ENCODE results near the gene ARHGAP15. TPM values are rescaled to one million over a fixed set of nuclear protein-coding genes. Genes with fewer than 3 reads are reported as not detected.

Gene ARHGAP15
- total RNA-seq, 8 experiments from 2014 or later, result 0.29 to 1.3 (median 0.51) TPM; not detected in 2

DNA sequence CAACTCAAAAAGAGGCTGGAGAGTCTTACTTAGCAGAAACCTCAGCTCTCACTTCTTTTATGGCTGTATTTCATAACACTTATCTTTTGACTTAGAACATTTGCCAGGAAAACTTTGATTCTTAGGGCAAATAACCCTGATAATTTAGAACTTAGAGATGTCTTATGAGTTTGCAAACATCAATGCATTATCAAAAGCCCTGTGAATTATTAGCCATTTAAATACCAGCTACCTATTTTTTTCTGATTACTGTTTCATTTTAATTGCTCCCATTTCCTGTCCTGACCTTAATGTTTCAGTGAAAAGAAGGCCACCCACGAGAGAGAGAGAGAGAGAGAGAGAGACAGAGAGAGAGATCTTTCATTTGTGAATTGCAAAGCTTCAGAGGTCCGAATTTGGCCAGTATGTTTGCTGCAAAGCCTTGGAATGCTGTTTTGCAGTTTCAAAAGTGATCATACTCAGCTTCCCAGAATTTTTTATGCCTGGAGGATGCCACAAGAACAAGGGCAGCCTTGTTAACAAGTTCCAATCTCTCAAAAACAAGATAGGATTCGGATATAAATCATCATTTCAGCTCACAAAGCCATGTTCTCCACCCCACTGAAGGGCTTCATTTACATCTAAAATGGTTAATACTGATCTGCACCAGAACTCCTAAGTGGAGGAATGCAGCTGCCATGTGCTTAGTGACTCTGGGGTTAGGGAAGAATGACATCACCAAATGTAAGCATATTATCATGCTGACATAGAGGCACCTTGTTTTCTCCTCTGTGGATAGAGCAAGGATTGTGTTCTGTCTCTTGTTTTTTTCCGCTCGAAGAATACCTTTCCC lies 478.2 kb downstream of the ARHGAP15 start:
- in situ Hi-C loops (cut with MboI; ENCODE audit: low pct_unique_long_range_greater_than_20kb in 2 of 9, low sequenced_read_pairs in 9 of 9, unreplicated experiment in 9 of 9), result no loop called here
- WGBS, 10 experiments, result 0 to 52% (median 13%) methylated on average over 3 to 5 of the region's 5 CpGs; no CpG with 5 or more reads in 2 of the 10 experiments
- Histone ChIP-seq H3K4me1 (replicated peaks in 1 of 2) (peaks cover 20 to 31% of the 10 kb centered on the region in 2 donors), H3K27ac (peak overlapping the region in 1 of 2 donors; percentile 57), H3K4me3 (no peak overlapping the region)
- ATAC-seq (replicated peaks in 6 of 8), result peak; percentile 86 to 99 (median 98)

DNA sequence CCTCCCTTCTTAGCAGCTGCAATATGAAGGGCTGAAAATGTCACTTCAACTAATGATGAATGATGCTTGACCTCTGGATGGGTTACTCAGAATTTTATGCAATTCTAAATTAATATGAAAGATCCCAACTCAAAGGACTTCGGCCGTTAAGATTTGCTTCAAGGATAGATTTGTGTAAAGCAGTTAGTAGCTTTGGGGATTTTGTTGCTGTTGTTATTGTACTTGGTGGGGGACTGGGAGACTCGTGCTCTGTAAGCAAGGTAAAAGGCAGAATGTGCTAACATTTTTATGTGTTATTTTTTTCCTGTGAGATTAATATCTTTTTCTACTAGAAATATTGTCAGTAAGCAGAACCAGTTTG lies 478.8 kb downstream of the ARHGAP15 start:
- Histone ChIP-seq H3K27ac (peak overlapping the region in 1 of 2 donors; percentile 57), H3K4me1 (replicated peaks in 1 of 2) (peaks cover 20 to 30% of the 10 kb centered on the region in 2 donors), H3K4me3 (no peak overlapping the region)
- in situ Hi-C loops (cut with MboI; ENCODE audit: low pct_unique_long_range_greater_than_20kb in 2 of 9, low sequenced_read_pairs in 9 of 9, unreplicated experiment in 9 of 9), result no loop called here
- 6 to 74% (median 42%) methylated on average over 1 to 3 of the region's 3 CpGs; no CpG with 5 or more reads in 2 of the 10 experiments for WGBS, 10 experiments
- ATAC-seq (replicated peaks in 6 of 8), result peak in 5 of 8 experiments; percentile 21 to 52 (median 46)

DNA sequence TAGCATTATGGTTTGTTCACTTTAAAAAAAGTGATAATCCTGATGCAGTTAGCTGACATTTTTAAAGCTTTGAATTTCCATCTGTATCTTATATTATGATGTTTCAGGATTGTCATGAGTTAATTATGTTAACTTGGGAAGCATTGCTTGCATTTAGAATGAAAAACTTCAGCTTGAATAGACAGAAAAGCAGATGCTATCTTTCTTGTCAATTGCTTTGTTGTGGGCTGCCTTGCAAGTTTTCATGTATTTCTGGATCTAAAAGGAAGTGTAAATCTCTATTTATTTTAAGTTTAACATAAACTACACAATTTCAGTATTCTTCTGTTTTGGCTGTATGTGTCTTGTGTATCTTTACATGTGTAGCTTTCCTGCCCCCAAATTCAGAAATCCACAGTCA lies 479.5 kb downstream of the ARHGAP15 start:
- Histone ChIP-seq H3K4me3 (no peak overlapping the region), H3K4me1 (replicated peaks in 1 of 2) (peaks cover 17 to 25% of the 10 kb centered on the region in 2 donors), H3K27ac (no peak overlapping the region)
- ATAC-seq (replicated peaks in 6 of 8), result peak in 1 of 8 experiments; percentile 31
- in situ Hi-C loops (cut with MboI; ENCODE audit: low pct_unique_long_range_greater_than_20kb in 2 of 9, low sequenced_read_pairs in 9 of 9, unreplicated experiment in 9 of 9), result no loop called here

DNA sequence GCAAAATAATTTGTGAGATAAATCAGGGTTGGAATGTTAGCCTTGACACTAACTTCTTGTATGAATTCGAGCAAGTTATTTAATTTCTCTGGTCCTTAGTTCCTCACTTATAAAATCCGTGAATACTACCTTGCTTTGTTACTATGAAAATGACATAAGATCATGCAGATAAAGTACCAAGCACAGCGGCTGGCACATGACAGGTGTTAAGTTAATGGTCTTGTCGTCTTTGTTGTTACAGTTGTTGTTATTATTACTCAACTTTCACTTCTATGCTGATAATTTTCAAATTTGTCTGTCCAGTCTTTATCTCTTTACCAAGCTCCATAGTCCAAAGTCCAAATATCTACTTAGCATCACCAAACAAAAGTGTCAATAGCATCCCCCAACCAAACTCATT lies 482.1 kb downstream of the ARHGAP15 start:
- Histone ChIP-seq H3K4me3 (no peak overlapping the region), H3K27ac (no peak overlapping the region), H3K4me1 (replicated peaks in 1 of 2) (peaks cover 17 to 25% of the 10 kb centered on the region in 2 donors)
- no peak for ATAC-seq (replicated peaks in 6 of 8)
- 80 to 100% (median 91%) methylated on average over 1 to 4 of the region's 4 CpGs for WGBS, 10 experiments
- in situ Hi-C loops (cut with MboI; ENCODE audit: low pct_unique_long_range_greater_than_20kb in 2 of 9, low sequenced_read_pairs in 9 of 9, unreplicated experiment in 9 of 9), result no loop called here

DNA sequence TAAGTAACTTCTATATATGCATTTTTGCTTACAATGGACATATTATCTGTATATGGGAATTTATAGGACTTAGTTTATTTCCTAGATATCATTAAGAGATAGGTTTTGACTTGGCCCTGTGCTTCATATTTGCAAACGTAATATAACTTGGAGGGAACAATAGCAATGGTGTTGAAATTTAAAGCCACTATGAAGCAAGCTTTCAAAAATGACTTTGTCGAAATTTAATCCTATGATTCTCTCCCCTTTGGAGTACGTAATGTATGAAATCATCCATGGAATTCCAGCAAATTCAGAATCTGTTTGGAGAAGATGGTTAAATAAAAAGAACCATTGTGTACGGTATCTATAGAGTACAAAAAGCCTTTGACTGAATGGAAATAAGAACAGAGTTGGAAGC lies 486.3 kb downstream of the ARHGAP15 start:
- no peak overlapping the region for H3K27ac ChIP-seq
- no peaks in the 10 kb centered on the region for H3K4me1 ChIP-seq (replicated peaks in 1 of 2)
- in situ Hi-C loops (cut with MboI; ENCODE audit: low pct_unique_long_range_greater_than_20kb in 2 of 9, low sequenced_read_pairs in 9 of 9, unreplicated experiment in 9 of 9), result no loop called here
- H3K4me3 ChIP-seq, result no peak overlapping the region
- WGBS, 10 experiments, result 57 to 100% (median 79%) methylated on average over 1 to 4 of the region's 4 CpGs
- ATAC-seq (replicated peaks in 6 of 8), result no peak

DNA sequence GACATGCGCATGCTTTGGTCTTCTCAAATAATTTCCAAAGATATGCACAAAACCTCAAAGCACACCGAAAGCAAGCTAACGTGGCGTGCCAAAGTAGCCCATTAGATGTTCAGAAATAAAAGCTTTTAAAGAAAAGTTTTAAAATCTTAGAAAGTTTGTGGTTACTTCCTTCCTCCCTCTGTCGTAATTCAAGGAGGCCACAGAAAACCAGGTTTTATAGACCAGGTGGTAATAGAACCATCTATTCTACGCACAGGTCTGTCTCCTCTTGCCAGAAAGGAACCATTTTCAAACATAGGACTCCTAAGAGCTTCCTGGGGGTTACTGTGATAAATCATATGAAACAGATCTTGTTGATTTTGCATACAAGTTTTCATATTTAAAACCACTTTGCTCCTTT lies 487.2 kb downstream of the ARHGAP15 start:
- ATAC-seq (replicated peaks in 6 of 8), result no peak
- Histone ChIP-seq H3K4me3 (no peak overlapping the region), H3K27ac (no peak overlapping the region), H3K4me1 (replicated peaks in 1 of 2) (no peaks in the 10 kb centered on the region)
- 60 to 98% (median 83%) methylated on average over 1 to 6 of the region's 6 CpGs; no CpG with 5 or more reads in 1 of the 10 experiments for WGBS, 10 experiments
- in situ Hi-C loops (cut with MboI; ENCODE audit: low pct_unique_long_range_greater_than_20kb in 2 of 9, low sequenced_read_pairs in 9 of 9, unreplicated experiment in 9 of 9), result no loop called here

DNA sequence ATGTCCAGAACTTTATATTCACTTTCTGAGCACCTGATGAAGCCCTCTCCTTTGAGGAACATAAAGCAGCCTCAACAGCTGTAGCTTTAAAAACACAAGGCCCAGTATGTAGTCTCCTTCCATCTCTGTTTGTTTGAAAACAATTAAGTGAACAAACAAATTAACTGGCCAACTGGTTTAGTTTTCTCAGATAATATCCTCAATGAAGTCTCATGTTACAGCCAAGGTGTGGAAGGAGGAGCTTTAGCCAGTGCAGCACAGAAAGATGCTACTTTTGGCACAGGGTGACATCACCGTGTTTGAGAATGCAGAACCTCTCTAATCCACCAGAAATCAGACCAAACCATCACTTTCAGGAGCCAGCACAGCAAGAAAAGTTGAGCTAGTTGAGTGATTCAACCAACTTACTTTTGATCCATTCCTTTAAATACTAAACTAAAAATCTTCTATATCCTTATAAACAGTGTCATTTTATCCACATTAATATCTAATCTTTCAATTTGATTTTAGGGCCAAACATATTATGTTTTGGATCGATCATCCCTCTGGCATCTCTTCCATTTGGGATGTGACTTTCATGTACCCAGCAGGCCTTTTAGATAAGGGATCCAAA lies 488.7 kb downstream of the ARHGAP15 start:
- 65 to 100% (median 83%) methylated on average over 1 to 2 of the region's 2 CpGs; no CpG with 5 or more reads in 3 of the 10 experiments for WGBS, 10 experiments
- no peak for ATAC-seq (replicated peaks in 6 of 8)
- Histone ChIP-seq H3K4me3 (no peak overlapping the region), H3K27ac (no peak overlapping the region), H3K4me1 (replicated peaks in 1 of 2) (peaks cover 0 to 8% of the 10 kb centered on the region in 2 donors)
- in situ Hi-C loops (cut with MboI; ENCODE audit: low pct_unique_long_range_greater_than_20kb in 2 of 9, low sequenced_read_pairs in 9 of 9, unreplicated experiment in 9 of 9), result no loop called here

DNA sequence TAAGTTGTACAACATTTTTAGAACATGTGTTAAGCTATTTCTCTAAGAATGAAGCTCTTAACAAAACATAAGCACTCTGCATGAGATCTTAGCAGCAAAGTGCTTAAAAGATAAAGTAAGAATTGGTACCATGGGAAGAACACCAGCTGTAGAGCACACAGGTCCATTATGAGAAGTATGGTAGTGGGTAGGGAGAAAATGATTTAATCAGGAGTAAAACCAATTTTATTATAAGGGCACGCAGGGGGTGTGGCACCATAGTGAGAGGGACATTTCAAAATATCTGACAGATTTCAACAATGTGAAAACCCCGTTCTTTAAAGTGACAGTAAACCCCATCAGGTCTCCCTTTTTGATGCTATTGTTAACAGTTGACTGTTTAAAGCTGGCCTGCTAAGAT lies 492.9 kb downstream of the ARHGAP15 start:
- Histone ChIP-seq H3K4me3 (no peak overlapping the region), H3K27ac (no peak overlapping the region), H3K4me1 (replicated peaks in 1 of 2) (peaks cover 7 to 22% of the 10 kb centered on the region in 2 donors)
- in situ Hi-C loops (cut with MboI; ENCODE audit: low pct_unique_long_range_greater_than_20kb in 2 of 9, low sequenced_read_pairs in 9 of 9, unreplicated experiment in 9 of 9), result no loop called here
- WGBS, 10 experiments, result 40 to 88% (median 68%) methylated on average over 1 to 2 of the region's 2 CpGs; no CpG with 5 or more reads in 4 of the 10 experiments
- no peak for ATAC-seq (replicated peaks in 6 of 8)

DNA sequence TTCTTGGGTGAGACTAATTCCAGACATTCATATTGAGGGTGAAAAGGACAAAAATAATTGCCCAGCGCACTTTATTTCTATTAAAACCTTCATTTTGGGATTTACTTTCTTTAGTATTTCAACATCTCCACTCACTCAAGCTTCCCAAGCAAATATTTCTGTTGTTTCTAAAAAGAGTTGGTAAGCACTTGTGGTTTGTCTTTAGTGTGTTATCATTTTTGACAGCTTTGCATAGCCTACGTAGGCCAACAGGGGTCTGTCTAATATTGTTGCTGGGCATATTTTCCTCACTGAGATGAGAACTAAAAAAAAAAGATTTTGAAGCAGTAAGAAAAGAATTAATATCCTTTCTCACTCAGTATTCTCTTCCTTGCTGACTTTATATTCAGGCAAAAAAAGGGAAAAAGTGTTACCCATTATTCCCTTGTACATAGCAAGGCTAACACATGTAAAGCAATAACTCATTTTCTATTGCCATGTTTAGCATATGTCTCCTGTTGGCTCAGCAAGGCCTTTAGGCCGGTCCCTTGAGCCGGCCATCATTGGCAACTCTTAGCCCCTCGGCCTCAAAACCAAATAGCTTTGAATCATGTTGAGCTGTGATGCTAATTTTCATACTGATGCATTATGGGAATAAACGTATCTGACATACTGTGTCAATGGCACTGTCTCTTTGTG lies 494.2 kb downstream of the ARHGAP15 start:
- Histone ChIP-seq H3K27ac (no peak overlapping the region), H3K4me1 (replicated peaks in 1 of 2) (peaks cover 7 to 22% of the 10 kb centered on the region in 2 donors), H3K4me3 (no peak overlapping the region)
- WGBS, 10 experiments, result 42 to 100% (median 72%) methylated on average over 1 to 6 of the region's 6 CpGs
- ATAC-seq (replicated peaks in 6 of 8), result peak in 5 of 8 experiments; percentile 56 to 97 (median 96)
- in situ Hi-C loops (cut with MboI; ENCODE audit: low pct_unique_long_range_greater_than_20kb in 2 of 9, low sequenced_read_pairs in 9 of 9, unreplicated experiment in 9 of 9), result no loop called here

DNA sequence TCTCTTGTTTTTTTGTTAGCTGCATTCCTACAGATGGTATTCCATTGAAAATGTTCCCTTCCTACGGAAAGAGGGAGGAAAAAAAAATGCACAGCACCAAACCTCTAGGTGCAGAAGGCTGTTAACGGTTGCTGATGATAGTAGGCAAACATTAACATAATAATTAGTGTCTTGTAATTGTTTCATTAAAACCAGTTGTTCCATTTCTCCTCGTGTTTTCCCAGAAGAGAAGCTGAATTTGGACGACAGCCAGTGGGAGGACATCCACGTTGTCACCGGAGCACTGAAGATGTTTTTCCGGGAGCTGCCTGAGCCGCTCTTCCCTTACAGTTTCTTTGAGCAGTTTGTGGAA lies 494.7 kb downstream of the ARHGAP15 start:
- peak in 2 of 8 experiments; percentile 40 to 49 for ATAC-seq (replicated peaks in 6 of 8)
- in situ Hi-C loops (cut with MboI; ENCODE audit: low pct_unique_long_range_greater_than_20kb in 2 of 9, low sequenced_read_pairs in 9 of 9, unreplicated experiment in 9 of 9), result no loop called here
- Histone ChIP-seq H3K4me1 (replicated peaks in 1 of 2) (peaks cover 7 to 23% of the 10 kb centered on the region in 2 donors), H3K27ac (no peak overlapping the region), H3K4me3 (no peak overlapping the region)
- WGBS, 10 experiments, result 19 to 93% (median 67%) methylated on average over 2 to 8 of the region's 8 CpGs

DNA sequence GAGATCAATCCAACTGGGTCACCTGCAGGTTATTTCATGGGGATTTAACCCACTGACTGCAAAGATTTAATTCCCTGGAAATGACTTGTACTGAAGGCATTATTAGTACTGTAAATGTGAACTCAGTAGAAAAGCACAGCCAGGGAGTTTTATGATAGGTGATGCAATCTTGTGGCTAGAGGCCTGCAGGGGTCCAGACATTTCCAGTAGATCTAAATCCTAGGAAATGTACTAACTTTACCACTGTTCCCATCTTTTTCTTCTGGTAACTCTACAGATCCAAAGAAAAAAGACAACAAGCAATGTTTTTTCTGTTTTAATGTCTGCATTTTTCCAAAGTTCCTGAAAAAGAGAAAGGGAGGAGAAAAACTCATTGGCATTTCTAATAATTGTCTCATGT lies 500.1 kb downstream of the ARHGAP15 start:
- Histone ChIP-seq H3K27ac (no peak overlapping the region), H3K4me1 (replicated peaks in 1 of 2) (peaks cover 6 to 10% of the 10 kb centered on the region in 2 donors), H3K4me3 (no peak overlapping the region)
- peak in 5 of 8 experiments; percentile 22 to 77 (median 52) for ATAC-seq (replicated peaks in 6 of 8)
- in situ Hi-C loops (cut with MboI; ENCODE audit: low pct_unique_long_range_greater_than_20kb in 2 of 9, low sequenced_read_pairs in 9 of 9, unreplicated experiment in 9 of 9), result no loop called here

DNA sequence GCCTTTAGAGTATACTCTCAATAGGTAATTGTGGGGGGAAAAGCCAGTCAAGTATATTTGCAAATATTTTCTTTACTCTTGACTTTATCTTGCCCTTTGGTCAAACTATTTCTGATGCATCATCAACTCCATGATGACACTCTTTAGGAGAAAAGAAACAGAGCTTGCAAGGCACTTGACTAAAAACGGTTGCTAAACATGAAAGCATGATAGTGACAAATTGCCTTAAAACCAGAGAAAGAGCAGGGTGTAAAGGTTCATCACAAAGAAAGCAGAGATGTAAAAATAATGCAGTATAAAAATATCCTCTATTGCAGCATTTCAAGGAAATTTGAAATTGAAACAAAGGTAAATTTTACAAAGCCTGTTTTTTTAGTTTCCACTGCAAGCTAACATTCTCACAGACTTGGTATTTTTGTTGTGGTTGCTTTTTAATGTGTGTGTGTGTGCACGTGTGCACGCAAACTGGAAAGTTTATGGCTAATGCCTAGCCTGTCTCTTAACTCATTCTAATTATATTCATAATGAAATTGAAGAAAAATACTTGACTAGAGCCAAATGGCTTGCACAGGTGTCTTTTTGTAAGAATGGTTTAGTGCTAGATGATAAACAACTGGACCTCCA lies 503.6 kb downstream of the ARHGAP15 start:
- in situ Hi-C loops (cut with MboI; ENCODE audit: low pct_unique_long_range_greater_than_20kb in 2 of 9, low sequenced_read_pairs in 9 of 9, unreplicated experiment in 9 of 9), result no loop called here
- no peak overlapping the region for H3K27ac ChIP-seq
- peaks cover 6 to 9% of the 10 kb centered on the region in 2 donors for H3K4me1 ChIP-seq (replicated peaks in 1 of 2)
- no peak for ATAC-seq (replicated peaks in 6 of 8)
- 36 to 95% (median 81%) methylated on average over 1 to 3 of the region's 3 CpGs for WGBS, 10 experiments
- H3K4me3 ChIP-seq, result no peak overlapping the region

DNA sequence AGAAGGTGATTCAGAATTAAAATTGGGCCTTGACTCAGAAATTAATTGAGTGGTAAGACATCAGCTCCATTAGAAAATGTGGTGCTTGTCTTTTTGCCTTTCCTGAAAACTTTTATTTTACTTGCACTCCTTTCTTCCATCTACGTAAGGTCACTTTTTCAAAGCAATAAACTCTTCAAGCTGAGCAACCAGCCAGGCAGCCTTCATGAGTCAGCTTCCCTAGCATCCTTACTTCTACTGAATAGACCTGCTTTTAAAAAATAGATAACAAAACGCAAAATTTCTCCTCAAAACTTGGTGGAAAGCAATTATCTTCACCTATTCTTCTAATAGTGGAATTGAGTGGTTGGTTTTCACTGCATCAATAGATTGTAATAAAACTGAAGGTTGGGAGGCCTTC lies 504.2 kb downstream of the ARHGAP15 start:
- WGBS, 10 experiments, result 50 to 100% (median 88%) methylated on average over 1 to 2 of the region's 2 CpGs; no CpG with 5 or more reads in 4 of the 10 experiments
- Histone ChIP-seq H3K27ac (no peak overlapping the region), H3K4me1 (replicated peaks in 1 of 2) (peaks cover 6 to 9% of the 10 kb centered on the region in 2 donors), H3K4me3 (no peak overlapping the region)
- no peak for ATAC-seq (replicated peaks in 6 of 8)
- in situ Hi-C loops (cut with MboI; ENCODE audit: low pct_unique_long_range_greater_than_20kb in 2 of 9, low sequenced_read_pairs in 9 of 9, unreplicated experiment in 9 of 9), result no loop called here

Data from motor neuron (in vitro differentiated cells).